Measurements from ENCODE around the gene MAP2K1.
"Not testable (repeated sequence)": the region's sequence is repeated elsewhere in the genome, so short reads cannot be mapped to it uniquely, and the experiment has no call there.

The MAP2K1 gene

GRCh38 chr15:66452971-66453580 lies 66.4 kb downstream of the MAP2K1 start:
- Histone ChIP-seq H3K27ac (no peak overlapping the region), H3K4me3 (no peak overlapping the region)
- no peak for DNase-seq (ENCODE audit: low spot score)
- TF ChIP-seq CTCF (IDR thresholded peaks at IDR 0.05), result no peak

GRCh38 chr15:66454143-66454542 lies 67.4 kb downstream of the MAP2K1 start:
- Histone ChIP-seq H3K27ac (no peak overlapping the region), H3K4me3 (no peak overlapping the region)
- TF ChIP-seq CTCF (IDR thresholded peaks at IDR 0.05), result no peak
- no peak for DNase-seq (ENCODE audit: low spot score)

GRCh38 chr15:66456211-66456610 lies 69.5 kb downstream of the MAP2K1 start:
- no peak for DNase-seq (ENCODE audit: low spot score)
- TF ChIP-seq CTCF (IDR thresholded peaks at IDR 0.05), result no peak
- Histone ChIP-seq H3K4me3 (no peak overlapping the region), H3K27ac (no peak overlapping the region)

- no peak overlapping the region for H3K4me3 ChIP-seq
- no peak for DNase-seq (ENCODE audit: low spot score)
- no peak overlapping the region for H3K27ac ChIP-seq
- TF ChIP-seq CTCF (IDR thresholded peaks at IDR 0.05), result no peak
Measured at GRCh38 chr15:66459818-66460615, 73.3 kb downstream of the MAP2K1 start.

- H3K27ac ChIP-seq; H3K4me3 ChIP-seq; DNase-seq (ENCODE audit: low spot score): not testable (repeated sequence)
Measured at GRCh38 chr15:66461294-66461693, 74.6 kb downstream of the MAP2K1 start.

- Histone ChIP-seq H3K4me3 (no peak overlapping the region), H3K27ac (no peak overlapping the region)
- no peak for DNase-seq (ENCODE audit: low spot score)
- no peak for TF ChIP-seq CTCF (IDR thresholded peaks at IDR 0.05)
Measured at GRCh38 chr15:66461917-66462316, 75.2 kb downstream of the MAP2K1 start.

- TF ChIP-seq CTCF (IDR thresholded peaks at IDR 0.05), result no peak
- no peak for DNase-seq (ENCODE audit: low spot score)
- Histone ChIP-seq H3K27ac (no peak overlapping the region), H3K4me3 (no peak overlapping the region)
Measured at GRCh38 chr15:66462627-66463026, 75.9 kb downstream of the MAP2K1 start.

- DNase-seq (ENCODE audit: low spot score); H3K27ac ChIP-seq; H3K4me3 ChIP-seq: not testable (repeated sequence)
Measured at GRCh38 chr15:66465294-66465693, 78.6 kb downstream of the MAP2K1 start.

- H3K27ac ChIP-seq, H3K4me3 ChIP-seq: not testable (repeated sequence)
Measured at GRCh38 chr15:66467162-66468040, 80.7 kb downstream of the MAP2K1 start.

GRCh38 chr15:66470825-66471224 lies 84.1 kb downstream of the MAP2K1 start:
- H3K27ac ChIP-seq, result peak overlapping the region in 1 of 2 donors; percentile 16
- H3K4me3 ChIP-seq; DNase-seq (ENCODE audit: low spot score): not testable (repeated sequence)

More at GRCh38 chr15:66467162-66468040, 80.7 kb downstream of the MAP2K1 start:
- DNase-seq (ENCODE audit: low spot score), result not testable (repeated sequence)

All from coronary artery (tissue), 2 donors.